ENCODE measurements around the gene HMGN4. TPM values are rescaled to one million over a fixed set of nuclear protein-coding genes. Genes with fewer than 3 reads are reported as not detected.

Gene HMGN4
- total RNA-seq, 1 donor from 2014 or later = 39.7 TPM

DNA sequence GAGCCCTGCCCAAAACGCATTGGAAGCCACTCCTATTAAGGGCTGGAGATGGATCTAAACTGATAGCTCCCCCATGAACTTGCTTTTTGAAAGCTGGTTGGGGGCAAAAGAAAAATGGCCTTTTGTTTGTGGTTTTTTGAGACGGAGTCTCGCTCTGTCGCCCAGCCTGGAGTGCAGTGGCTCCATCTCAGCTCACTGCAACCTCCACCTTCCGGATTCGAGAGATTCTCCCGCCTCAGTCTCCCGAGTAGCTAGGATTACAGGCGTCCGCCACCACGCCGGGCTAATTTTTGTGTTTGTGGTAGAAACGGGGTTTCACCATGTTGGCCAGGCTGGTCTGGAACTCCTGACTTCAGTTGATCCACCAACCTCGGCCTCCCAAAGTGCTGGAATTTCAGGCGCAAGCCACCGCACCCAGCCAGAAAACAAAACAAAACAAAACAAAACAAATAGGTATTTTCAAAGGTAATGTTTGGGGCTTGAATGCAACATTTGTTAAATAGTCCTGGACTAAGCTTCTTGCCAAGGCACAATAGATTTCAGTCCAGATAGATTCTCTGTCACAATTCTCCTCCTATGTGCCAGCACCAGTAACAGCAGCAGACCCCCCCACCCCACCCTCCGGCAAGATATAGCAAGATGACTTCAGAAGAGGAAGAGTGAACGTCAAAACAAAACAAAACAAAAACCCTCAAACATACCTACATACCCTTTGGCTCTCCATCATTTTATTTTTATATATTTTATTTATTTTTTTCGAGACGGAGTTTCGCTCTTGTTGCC is 32.1 kb downstream of the HMGN4 start:
- Mint-ChIP-seq H3K4me3 (ENCODE audit: low read depth) (no peak overlapping the region), H3K27me3 (peaks cover 5% of the 10 kb centered on the region), H3K27ac (no peak overlapping the region), H3K36me3 (ENCODE audit: insufficient read depth) (no peaks in the 10 kb centered on the region), H3K9me3 (ENCODE audit: low read depth) (no peaks in the 10 kb centered on the region), H3K4me1 (ENCODE audit: low read depth) (peaks cover 2% of the 10 kb centered on the region)
- TF ChIP-seq, protein P1, sequence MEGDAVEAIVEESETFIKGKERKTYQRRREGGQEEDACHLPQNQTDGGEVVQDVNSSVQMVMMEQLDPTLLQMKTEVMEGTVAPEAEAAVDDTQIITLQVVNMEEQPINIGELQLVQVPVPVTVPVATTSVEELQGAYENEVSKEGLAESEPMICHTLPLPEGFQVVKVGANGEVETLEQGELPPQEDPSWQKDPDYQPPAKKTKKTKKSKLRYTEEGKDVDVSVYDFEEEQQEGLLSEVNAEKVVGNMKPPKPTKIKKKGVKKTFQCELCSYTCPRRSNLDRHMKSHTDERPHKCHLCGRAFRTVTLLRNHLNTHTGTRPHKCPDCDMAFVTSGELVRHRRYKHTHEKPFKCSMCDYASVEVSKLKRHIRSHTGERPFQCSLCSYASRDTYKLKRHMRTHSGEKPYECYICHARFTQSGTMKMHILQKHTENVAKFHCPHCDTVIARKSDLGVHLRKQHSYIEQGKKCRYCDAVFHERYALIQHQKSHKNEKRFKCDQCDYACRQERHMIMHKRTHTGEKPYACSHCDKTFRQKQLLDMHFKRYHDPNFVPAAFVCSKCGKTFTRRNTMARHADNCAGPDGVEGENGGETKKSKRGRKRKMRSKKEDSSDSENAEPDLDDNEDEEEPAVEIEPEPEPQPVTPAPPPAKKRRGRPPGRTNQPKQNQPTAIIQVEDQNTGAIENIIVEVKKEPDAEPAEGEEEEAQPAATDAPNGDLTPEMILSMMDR (IDR thresholded peaks at IDR 0.05; ENCODE audit: unreplicated experiment) = no peak
- DNase-seq (ENCODE audit: low spot score, unreplicated experiment) = no peak

DNA sequence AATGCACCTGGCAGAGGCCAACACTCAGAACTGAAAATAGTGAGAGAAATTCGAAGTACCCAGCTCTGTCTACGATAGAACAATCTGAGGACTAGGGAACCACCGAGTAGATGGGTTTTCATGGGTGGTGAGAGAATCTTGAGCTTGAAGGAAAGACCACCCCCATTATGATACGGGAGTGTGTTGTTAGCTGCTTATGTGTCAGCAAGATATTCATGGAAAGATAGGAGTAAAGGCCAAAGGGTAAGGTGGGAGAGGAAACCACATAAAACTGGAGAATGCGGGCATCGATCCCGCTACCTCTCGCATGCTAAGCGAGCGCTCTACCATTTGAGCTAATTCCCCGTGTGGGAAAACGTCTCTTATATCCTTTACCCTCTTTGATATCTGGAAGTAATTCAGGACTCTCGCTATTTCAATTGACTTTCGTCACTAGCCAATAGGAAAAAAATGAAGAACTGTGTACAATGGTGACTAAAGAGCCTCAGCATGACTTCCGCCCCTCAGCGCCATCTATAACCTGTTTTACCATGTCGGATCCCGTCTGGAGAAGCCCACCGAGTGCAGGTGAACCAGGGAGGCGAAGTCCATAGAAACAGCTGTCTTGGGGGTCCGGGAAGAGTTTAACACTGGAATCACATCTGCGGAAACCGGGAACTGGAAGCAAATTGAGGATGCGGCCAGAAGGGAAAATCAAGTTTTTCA is 33.6 kb downstream of the HMGN4 start:
- Mint-ChIP-seq H3K9me3 (ENCODE audit: low read depth) (no peaks in the 10 kb centered on the region), H3K27me3 (peaks cover 20% of the 10 kb centered on the region), H3K4me1 (ENCODE audit: low read depth) (peaks cover 4% of the 10 kb centered on the region), H3K27ac (peak overlapping the region; percentile 96), H3K36me3 (ENCODE audit: insufficient read depth) (no peaks in the 10 kb centered on the region), H3K4me3 (ENCODE audit: low read depth) (peak overlapping the region; percentile 86)
- DNase-seq (ENCODE audit: low spot score, unreplicated experiment) = no peak
- TF ChIP-seq, protein P1 (IDR thresholded peaks at IDR 0.05; ENCODE audit: unreplicated experiment) = no peak

GRCh38 chr6:26575494-26575939 is 37.4 kb downstream of the HMGN4 start:
- H3K9me3 Mint-ChIP-seq (ENCODE audit: low read depth) = peaks cover 13% of the 10 kb centered on the region
- H3K27ac Mint-ChIP-seq = no peak overlapping the region
- TF ChIP-seq, protein P1 (IDR thresholded peaks at IDR 0.05; ENCODE audit: unreplicated experiment) = no peak
- no peak for DNase-seq (ENCODE audit: low spot score, unreplicated experiment)
- peaks cover 7% of the 10 kb centered on the region for H3K4me1 Mint-ChIP-seq (ENCODE audit: low read depth)
- no peaks in the 10 kb centered on the region for H3K36me3 Mint-ChIP-seq (ENCODE audit: insufficient read depth)
- H3K4me3 Mint-ChIP-seq (ENCODE audit: low read depth) = no peak overlapping the region
- peaks cover 42% of the 10 kb centered on the region for H3K27me3 Mint-ChIP-seq

DNA sequence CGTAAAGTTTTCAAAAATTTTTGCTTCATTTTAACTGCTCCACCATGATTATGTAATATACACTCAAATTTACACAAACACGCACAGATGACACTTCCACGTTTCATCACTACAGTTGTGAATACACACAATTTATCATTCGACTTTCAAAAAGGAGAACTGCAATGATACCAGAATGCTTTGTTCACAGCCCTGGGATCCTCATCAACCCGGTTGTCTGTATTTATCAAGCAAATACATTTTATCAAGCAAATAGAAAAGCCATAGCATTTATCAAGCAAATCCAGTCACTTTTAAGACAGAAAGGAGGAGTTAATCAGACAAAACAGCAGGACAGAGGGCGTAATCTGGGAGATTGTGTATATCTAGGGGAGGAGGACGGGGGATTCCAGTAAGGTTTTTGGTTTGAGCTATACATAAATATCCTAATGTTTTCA is 38.3 kb downstream of the HMGN4 start:
- Mint-ChIP-seq H3K27me3 (peaks cover 45% of the 10 kb centered on the region), H3K27ac (peak overlapping the region; percentile 80), H3K4me1 (ENCODE audit: low read depth) (peaks cover 7% of the 10 kb centered on the region), H3K9me3 (ENCODE audit: low read depth) (peaks cover 13% of the 10 kb centered on the region), H3K4me3 (ENCODE audit: low read depth) (no peak overlapping the region), H3K36me3 (ENCODE audit: insufficient read depth) (no peaks in the 10 kb centered on the region)
- TF ChIP-seq, protein P1 (IDR thresholded peaks at IDR 0.05; ENCODE audit: unreplicated experiment) = no peak
- DNase-seq (ENCODE audit: low spot score, unreplicated experiment) = no peak

- Mint-ChIP-seq H3K36me3 (ENCODE audit: insufficient read depth) (no peaks in the 10 kb centered on the region), H3K4me1 (ENCODE audit: low read depth) (peaks cover 9% of the 10 kb centered on the region), H3K4me3 (ENCODE audit: low read depth) (peak overlapping the region; percentile 68), H3K27ac (peak overlapping the region; percentile 80), H3K9me3 (ENCODE audit: low read depth) (peaks cover 13% of the 10 kb centered on the region), H3K27me3 (peaks cover 45% of the 10 kb centered on the region)
- TF ChIP-seq, protein P1 (IDR thresholded peaks at IDR 0.05; ENCODE audit: unreplicated experiment) = no peak
- no peak for DNase-seq (ENCODE audit: low spot score, unreplicated experiment)
These were observed 39.0 kb downstream of the HMGN4 start for GRCh38 chr6:26576929-26577719.

Data from progenitor cell of endocrine pancreas (in vitro differentiated cells).